CD8-positive, alpha-beta memory T cell (primary cell): ENCODE measurements around the gene EIF2B1. TPM values are rescaled to one million over a fixed set of nuclear protein-coding genes. Genes with fewer than 3 reads are reported as not detected.

Experiments used
- CTCF ChIA-PET: fragments of 350-600 bp; sonication (Branson Sonifier 250); formaldehyde crosslinking; loops from one replicate; lab custom pipeline; 2021; ENCODE audit warnings: antibody characterized with exemption; lab: Charles Lee
- POLR2A ChIA-PET: fragments of 350-600 bp; sonication (Branson Sonifier 250); formaldehyde crosslinking; loops from one replicate; lab custom pipeline; 2021; ENCODE audit warnings: antibody characterized with exemption; lab: Charles Lee
- DNase-seq, 5 donors: peaks; one replicate each; pipeline versions ENCODE4 v3.0.0 to v3.0.0-alpha.2; 2020 to 2022; ENCODE audit warnings: mixed read lengths in 1 of 5
- H3K27ac ChIP-seq: one replicate; pipeline ENCODE4 v1.7.0; 2013; ENCODE audit warnings: low read depth, mild to moderate bottlenecking, low read length, moderate library complexity
- H3K27me3 ChIP-seq: 2 replicates; pipeline ENCODE4 v1.7.0; 2013; ENCODE audit warnings: low read length, mild to moderate bottlenecking; ENCODE audit not compliant: insufficient read depth, poor library complexity, severe bottlenecking
- H3K36me3 ChIP-seq: 2 replicates; pipeline ENCODE4 v1.7.0; 2013; ENCODE audit warnings: mild to moderate bottlenecking, low read length, moderate library complexity; ENCODE audit not compliant: insufficient read depth
- H3K4me1 ChIP-seq: 2 replicates; pipeline ENCODE4 v1.7.0; 2013; ENCODE audit warnings: mild to moderate bottlenecking, low read length, moderate library complexity; ENCODE audit not compliant: insufficient read depth
- H3K4me3 ChIP-seq: 2 replicates; pipeline ENCODE4 v1.7.0; 2013; ENCODE audit warnings: mild to moderate bottlenecking, low read length
- H3K9me3 ChIP-seq: 2 replicates; pipeline ENCODE4 v1.7.0; 2013; ENCODE audit warnings: mild to moderate bottlenecking, low read length
- H3K27ac Mint-ChIP-seq, 8 donors: one replicate each; pipeline ENCODE4 v1.8.0; 2020 to 2021; ENCODE audit warnings: mixed read lengths in 8 of 8, mild to moderate bottlenecking in 6 of 8, inconsistent platforms in 3 of 8, moderate library complexity in 3 of 8
- H3K27me3 Mint-ChIP-seq, 2 donors: one replicate each; pipeline ENCODE4 v1.8.0; 2020 to 2021; ENCODE audit warnings: mixed read lengths in 2 of 2, mild to moderate bottlenecking in 1 of 2, moderate library complexity in 1 of 2
- H3K36me3 Mint-ChIP-seq, 3 donors: one replicate each; pipeline ENCODE4 v1.8.0; 2020 to 2021; ENCODE audit warnings: mixed read lengths in 3 of 3, inconsistent platforms in 1 of 3, mild to moderate bottlenecking in 1 of 3
- H3K4me1 Mint-ChIP-seq, 3 donors: one replicate each; pipeline ENCODE4 v1.8.0; 2020 to 2021; ENCODE audit warnings: mixed read lengths in 3 of 3, inconsistent platforms in 1 of 3, mild to moderate bottlenecking in 1 of 3
- H3K4me3 Mint-ChIP-seq, 7 donors: one replicate each; pipeline ENCODE4 v1.8.0; 2020 to 2021; ENCODE audit warnings: mixed read lengths in 7 of 7, mild to moderate bottlenecking in 6 of 7, moderate library complexity in 4 of 7, inconsistent platforms in 2 of 7
- H3K9me3 Mint-ChIP-seq, 5 donors: one replicate each; pipeline ENCODE4 v1.8.0; 2020 to 2022; ENCODE audit warnings: mixed read lengths in 5 of 5, mild to moderate bottlenecking in 3 of 5, moderate library complexity in 2 of 5, inconsistent platforms in 1 of 5
- polyA plus RNA-seq: library from polyadenylated mRNA; unstranded; fragments of 300-500 nt; fragmentation: Illumina TruSeq; gene quantifications from one replicate; pipeline ENCODE4 v1.2.3, GENCODE V29; 2021
- total RNA-seq, 2 experiments: library from RNA; stranded (reverse); gene quantifications; one replicate each; pipeline ENCODE4 v1.2.3, GENCODE V29; 2021

EIF2B1 gene
- total and polyA plus RNA-seq, 3 experiments from 2014 or later: 61.1 to 99.1 (median 91.3) TPM

DNA sequence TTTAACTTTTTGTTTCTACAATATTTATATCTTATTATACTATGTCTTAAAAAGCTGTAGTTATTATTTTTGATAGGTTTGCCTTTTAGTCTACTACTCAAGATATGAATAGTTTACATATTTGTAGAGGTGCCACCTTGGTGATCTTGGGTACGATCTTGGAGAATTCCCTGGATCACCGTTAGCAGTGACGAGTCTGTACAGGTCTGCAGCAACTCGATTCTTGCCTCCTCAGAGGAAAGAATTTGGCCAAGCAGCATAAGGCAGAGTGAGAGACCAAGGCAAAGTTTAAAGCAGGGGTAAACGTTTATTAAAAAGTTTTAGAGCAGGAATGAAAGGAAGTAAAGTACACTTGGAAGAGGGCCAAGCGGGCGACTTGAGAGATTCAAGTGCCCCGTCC, 34.3 kb upstream of the EIF2B1 start:
- ChIA-PET CTCF (no interaction called here), POLR2A (no interaction called here)
- Mint-ChIP-seq H3K27ac (peak overlapping the region in 2 of 8 donors; percentile 45 to 52), H3K9me3 (no peaks in the 10 kb centered on the region), H3K36me3 (peaks cover 0 to 4% (median 1%) of the 10 kb centered on the region in 3 donors), H3K27me3 (no peaks in the 10 kb centered on the region), H3K4me3 (no peak overlapping the region), H3K4me1 (peaks cover 13 to 17% (median 17%) of the 10 kb centered on the region in 3 donors)
- Histone ChIP-seq H3K36me3 (no peaks in the 10 kb centered on the region), H3K4me3 (no peak overlapping the region), H3K9me3 (no peaks in the 10 kb centered on the region), H3K27ac (no peak overlapping the region), H3K4me1 (peaks cover 10% of the 10 kb centered on the region), H3K27me3 (no peaks in the 10 kb centered on the region)
- DNase-seq: no peak

DNA sequence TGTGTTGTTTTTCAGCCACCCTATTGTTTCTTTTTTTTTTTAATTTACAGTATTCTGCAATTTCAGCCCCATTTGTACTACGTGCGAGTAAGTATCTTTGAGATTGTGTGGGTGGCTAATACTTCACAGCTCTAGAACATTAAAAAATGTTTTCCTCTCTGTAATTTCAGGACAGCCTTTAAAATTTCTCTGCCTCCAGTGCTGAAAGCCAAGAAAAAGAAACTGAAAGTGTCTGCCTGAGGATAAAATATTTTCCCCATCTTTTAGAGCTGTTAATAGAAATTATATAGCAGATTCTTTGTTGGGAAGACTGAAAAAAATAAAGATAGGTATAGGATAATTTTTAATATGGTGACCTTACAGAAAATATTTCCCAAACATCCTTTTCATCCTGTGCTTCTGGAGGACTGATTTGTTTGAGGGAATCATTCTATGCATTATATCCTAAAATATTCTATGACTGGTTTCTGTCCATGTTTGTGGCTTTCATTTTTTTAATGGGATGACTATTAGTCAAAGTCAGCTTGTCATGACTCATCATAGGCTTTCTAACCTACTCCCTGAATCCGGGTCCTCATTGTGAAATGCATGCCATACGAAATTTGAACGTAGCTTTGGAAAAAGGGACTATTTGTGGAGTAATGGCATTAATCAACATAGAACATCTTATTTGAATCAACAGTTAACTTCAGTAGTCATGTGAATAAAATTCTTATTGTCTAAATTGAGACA, 26.7 kb upstream of the EIF2B1 start:
- H3K27ac Mint-ChIP-seq: peak overlapping the region; percentile 42 to 77 (median 70)
- no peaks in the 10 kb centered on the region for H3K4me1 ChIP-seq
- H3K4me3 ChIP-seq: no peak overlapping the region
- H3K36me3 ChIP-seq: peaks cover 15% of the 10 kb centered on the region
- ChIA-PET CTCF (no interaction called here), POLR2A (no interaction called here)
- H3K27me3 Mint-ChIP-seq: no peaks in the 10 kb centered on the region
- H3K4me1 Mint-ChIP-seq: peaks cover 0 to 8% (median 5%) of the 10 kb centered on the region in 3 donors
- no peaks in the 10 kb centered on the region for H3K27me3 ChIP-seq
- H3K27ac ChIP-seq: no peak overlapping the region
- H3K9me3 Mint-ChIP-seq: no peaks in the 10 kb centered on the region
- H3K9me3 ChIP-seq: no peaks in the 10 kb centered on the region
- H3K4me3 Mint-ChIP-seq: peak overlapping the region in 1 of 7 donors; percentile 34
- peaks cover 5 to 47% (median 14%) of the 10 kb centered on the region in 3 donors for H3K36me3 Mint-ChIP-seq
- DNase-seq: no peak

DNA sequence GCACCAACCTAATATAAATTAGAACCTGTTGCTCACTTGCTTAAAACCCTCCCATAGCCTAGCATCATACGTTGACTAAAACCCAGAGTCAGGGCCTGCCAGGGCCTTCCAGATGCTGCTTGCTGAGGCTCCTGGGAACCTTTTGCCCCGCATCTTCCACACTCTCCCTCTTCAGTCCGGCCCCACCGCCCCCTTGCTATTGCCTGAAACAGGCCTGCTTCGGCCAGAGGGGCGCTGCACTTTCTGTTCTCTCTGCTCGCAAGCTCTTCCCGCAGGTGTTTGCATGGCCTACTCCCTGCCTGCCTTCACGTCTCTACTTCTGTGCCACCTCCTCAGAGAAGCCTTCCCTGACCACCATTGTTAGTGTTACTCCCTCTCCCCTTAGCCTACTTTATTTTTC, 23.7 kb upstream of the EIF2B1 start:
- H3K4me1 Mint-ChIP-seq: peaks cover 2 to 8% (median 5%) of the 10 kb centered on the region in 3 donors
- no peaks in the 10 kb centered on the region for H3K9me3 ChIP-seq
- no peak for DNase-seq
- H3K36me3 Mint-ChIP-seq: peaks cover 5 to 65% (median 18%) of the 10 kb centered on the region in 3 donors
- H3K27me3 ChIP-seq: no peaks in the 10 kb centered on the region
- H3K27ac ChIP-seq: no peak overlapping the region
- ChIA-PET POLR2A (no interaction called here), CTCF (no interaction called here)
- peak overlapping the region in 2 of 8 donors; percentile 3 to 78 for H3K27ac Mint-ChIP-seq
- H3K36me3 ChIP-seq: peaks cover 15% of the 10 kb centered on the region
- no peak overlapping the region for H3K4me3 ChIP-seq
- H3K9me3 Mint-ChIP-seq: no peaks in the 10 kb centered on the region
- no peaks in the 10 kb centered on the region for H3K4me1 ChIP-seq
- no peak overlapping the region for H3K4me3 Mint-ChIP-seq
- H3K27me3 Mint-ChIP-seq: no peaks in the 10 kb centered on the region

DNA sequence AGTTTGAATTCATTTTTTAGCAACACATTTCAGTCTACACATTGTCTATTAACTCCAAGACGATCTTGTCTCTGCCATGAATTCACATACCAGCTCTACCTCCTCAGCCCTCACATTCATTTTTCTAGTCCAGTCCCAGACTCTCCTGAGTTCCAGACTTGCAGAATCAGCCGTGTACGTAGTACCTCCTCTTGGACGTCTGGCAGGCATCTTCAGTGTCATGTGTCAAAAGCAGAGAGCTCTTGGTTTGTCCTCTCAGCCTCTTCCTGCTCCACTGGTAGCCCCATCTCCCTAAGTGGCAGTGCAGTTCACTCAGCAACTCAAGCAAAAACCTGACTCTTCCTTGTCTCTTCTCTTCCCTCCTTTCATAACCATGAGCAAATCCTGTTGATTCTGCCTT, 22.9 kb upstream of the EIF2B1 start:
- no peaks in the 10 kb centered on the region for H3K9me3 Mint-ChIP-seq
- peaks cover 2 to 8% (median 5%) of the 10 kb centered on the region in 3 donors for H3K4me1 Mint-ChIP-seq
- H3K9me3 ChIP-seq: no peaks in the 10 kb centered on the region
- peaks cover 9 to 70% (median 21%) of the 10 kb centered on the region in 3 donors for H3K36me3 Mint-ChIP-seq
- no peaks in the 10 kb centered on the region for H3K4me1 ChIP-seq
- H3K27ac ChIP-seq: no peak overlapping the region
- DNase-seq: no peak
- H3K27me3 Mint-ChIP-seq: no peaks in the 10 kb centered on the region
- H3K27me3 ChIP-seq: no peaks in the 10 kb centered on the region
- H3K27ac Mint-ChIP-seq: peak overlapping the region in 1 of 8 donors; percentile 44
- H3K36me3 ChIP-seq: peaks cover 15% of the 10 kb centered on the region
- no peak overlapping the region for H3K4me3 ChIP-seq
- POLR2A ChIA-PET: no interaction called here
- H3K4me3 Mint-ChIP-seq: no peak overlapping the region
- CTCF ChIA-PET: interaction anchor here (1.6 kb wide), 1 partner anchor 12 kb away, joined by 4 read pairs; no protein-coding TSS in a partner anchor

DNA sequence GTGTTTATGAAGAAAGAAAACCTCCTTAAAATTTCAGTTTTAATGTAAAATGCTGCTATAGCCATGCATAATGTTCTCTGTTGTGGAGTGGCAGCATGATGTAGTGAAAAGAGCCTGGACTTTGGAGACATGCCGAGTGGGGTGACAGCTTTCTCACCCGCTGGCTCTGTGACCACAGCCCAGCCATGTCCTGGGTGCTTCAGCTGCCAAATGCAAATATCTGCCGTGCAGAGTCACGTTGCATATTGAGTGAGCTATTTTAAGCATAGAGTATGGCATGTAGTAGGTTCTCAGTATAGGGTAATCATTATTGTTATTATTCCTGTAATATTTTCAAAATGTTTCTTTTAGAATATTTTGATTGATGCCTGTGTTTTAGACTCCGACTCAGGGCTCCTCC, 21.9 kb upstream of the EIF2B1 start:
- Histone ChIP-seq H3K9me3 (no peaks in the 10 kb centered on the region), H3K27ac (no peak overlapping the region), H3K4me3 (no peak overlapping the region), H3K36me3 (peaks cover 15% of the 10 kb centered on the region), H3K4me1 (no peaks in the 10 kb centered on the region), H3K27me3 (no peaks in the 10 kb centered on the region)
- no peaks in the 10 kb centered on the region for H3K27me3 Mint-ChIP-seq
- ChIA-PET POLR2A (no interaction called here), CTCF (interaction anchor here (1.6 kb wide), 1 partner anchor 11 kb away, joined by 4 read pairs; no protein-coding TSS in a partner anchor)
- H3K4me1 Mint-ChIP-seq: peaks cover 2 to 8% (median 5%) of the 10 kb centered on the region in 3 donors
- H3K9me3 Mint-ChIP-seq: no peaks in the 10 kb centered on the region
- H3K4me3 Mint-ChIP-seq: no peak overlapping the region
- H3K27ac Mint-ChIP-seq: no peak overlapping the region
- peaks cover 9 to 74% (median 24%) of the 10 kb centered on the region in 3 donors for H3K36me3 Mint-ChIP-seq
- no peak for DNase-seq

DNA sequence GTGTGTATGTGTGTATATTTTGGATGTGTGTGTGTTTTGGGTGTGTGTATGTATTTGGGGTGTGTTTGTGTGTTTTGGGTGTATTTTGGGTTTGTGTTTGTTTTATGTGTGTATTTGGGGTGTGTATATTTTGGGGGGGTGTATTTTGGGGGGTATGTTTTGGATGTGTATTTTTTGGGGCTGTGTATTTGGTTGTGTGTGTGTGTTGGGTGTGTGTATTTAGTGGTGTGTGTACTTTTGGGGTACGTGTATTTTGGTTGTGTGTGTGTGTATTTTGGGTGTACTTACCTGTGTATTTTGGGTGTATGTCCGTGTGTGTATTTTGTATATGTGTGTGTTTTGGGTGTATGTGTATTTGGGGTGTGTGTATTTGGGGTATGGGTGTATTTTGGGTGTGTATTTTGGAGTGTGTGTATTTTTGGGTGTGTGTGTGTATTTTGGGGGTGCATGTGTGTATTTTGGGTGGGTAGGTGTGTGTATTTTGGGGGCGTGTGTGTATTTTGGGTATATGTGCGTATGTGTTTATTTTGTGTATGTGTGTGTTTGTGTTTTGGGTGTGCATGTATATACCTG, 20.7 kb upstream of the EIF2B1 start:
- POLR2A ChIA-PET: no interaction called here
- H3K36me3 Mint-ChIP-seq: peaks cover 9 to 73% (median 23%) of the 10 kb centered on the region in 3 donors
- H3K4me3 Mint-ChIP-seq: no peak overlapping the region
- no peak overlapping the region for H3K27ac ChIP-seq
- H3K4me1 Mint-ChIP-seq: peaks cover 0 to 2% (median 0%) of the 10 kb centered on the region in 3 donors
- H3K36me3 ChIP-seq: peaks cover 13% of the 10 kb centered on the region
- CTCF ChIA-PET: no interaction called here
- H3K4me3 ChIP-seq: no peak overlapping the region
- H3K27me3 ChIP-seq: no peaks in the 10 kb centered on the region
- no peaks in the 10 kb centered on the region for H3K9me3 ChIP-seq
- no peaks in the 10 kb centered on the region for H3K4me1 ChIP-seq
- no peaks in the 10 kb centered on the region for H3K9me3 Mint-ChIP-seq
- no peak for DNase-seq
- H3K27me3 Mint-ChIP-seq: no peaks in the 10 kb centered on the region
- H3K27ac Mint-ChIP-seq: peak overlapping the region in 1 of 8 donors; percentile 22

DNA sequence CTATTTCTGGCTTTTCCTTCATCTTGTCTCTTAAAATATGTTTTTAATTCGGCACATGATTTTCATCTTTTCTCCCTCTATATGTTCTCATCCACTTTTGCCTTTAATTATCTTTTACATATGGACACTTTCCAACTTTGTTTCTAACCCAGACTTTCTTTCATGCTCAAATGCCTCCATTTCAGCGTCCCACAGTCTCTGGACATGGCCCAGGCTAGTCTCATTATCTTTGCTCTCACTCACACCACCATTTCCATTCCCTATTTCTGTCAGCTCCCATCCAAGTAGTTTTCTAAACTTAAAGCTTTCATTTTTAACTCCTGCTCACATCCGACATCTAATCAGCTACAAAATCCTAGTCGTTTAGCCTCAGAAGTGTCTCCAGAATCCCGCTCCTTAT, 14.9 kb upstream of the EIF2B1 start:
- Mint-ChIP-seq H3K4me1 (peaks cover 0 to 4% (median 1%) of the 10 kb centered on the region in 3 donors), H3K9me3 (no peaks in the 10 kb centered on the region), H3K27me3 (no peaks in the 10 kb centered on the region), H3K4me3 (no peak overlapping the region), H3K27ac (peak overlapping the region in 1 of 8 donors; percentile 67), H3K36me3 (peaks cover 8 to 65% (median 24%) of the 10 kb centered on the region in 3 donors)
- ChIA-PET CTCF (no interaction called here), POLR2A (no interaction called here)
- Histone ChIP-seq H3K4me3 (no peak overlapping the region), H3K9me3 (no peaks in the 10 kb centered on the region), H3K4me1 (no peaks in the 10 kb centered on the region), H3K36me3 (peaks cover 11% of the 10 kb centered on the region), H3K27ac (no peak overlapping the region), H3K27me3 (no peaks in the 10 kb centered on the region)
- no peak for DNase-seq

DNA sequence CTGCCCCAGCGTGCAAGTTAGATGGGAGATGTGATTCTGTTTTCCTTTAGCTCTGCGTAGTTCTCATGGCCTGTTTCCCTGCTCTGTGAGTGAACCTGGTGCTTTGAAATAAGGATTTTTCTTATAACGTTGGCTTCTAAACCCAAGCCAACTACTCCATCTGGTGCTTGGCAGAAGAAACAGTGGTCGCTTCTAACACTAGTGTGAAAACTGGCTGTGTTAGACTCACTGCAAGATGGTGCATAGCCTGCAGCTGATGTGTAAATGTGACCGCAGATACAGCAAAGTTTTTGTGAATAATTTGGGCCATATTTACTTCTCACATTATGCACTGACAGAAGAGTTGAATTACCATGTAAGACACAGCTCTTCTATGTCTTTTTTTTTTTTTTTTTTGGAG, 12.4 kb upstream of the EIF2B1 start:
- CTCF ChIA-PET: no interaction called here
- H3K27me3 Mint-ChIP-seq: no peaks in the 10 kb centered on the region
- H3K36me3 ChIP-seq: peaks cover 16% of the 10 kb centered on the region

More for the DNA sequence above, 12.4 kb upstream of the EIF2B1 start:
- H3K9me3 ChIP-seq: no peaks in the 10 kb centered on the region
- no peak overlapping the region for H3K27ac ChIP-seq
- H3K4me1 Mint-ChIP-seq: peaks cover 0 to 6% (median 1%) of the 10 kb centered on the region in 3 donors
- H3K27me3 ChIP-seq: no peaks in the 10 kb centered on the region
- POLR2A ChIA-PET: interaction anchor here (0.5 to 0.6 kb wide), 2 partner anchors 63 to 146 kb away, joined by 3 to 5 read pairs; no protein-coding TSS in a partner anchor
- no peak for DNase-seq
- no peak overlapping the region for H3K27ac Mint-ChIP-seq
- no peak overlapping the region for H3K4me3 ChIP-seq
- no peaks in the 10 kb centered on the region for H3K9me3 Mint-ChIP-seq
- H3K36me3 Mint-ChIP-seq: peaks cover 4 to 66% (median 18%) of the 10 kb centered on the region in 3 donors
- H3K4me3 Mint-ChIP-seq: no peak overlapping the region
- no peaks in the 10 kb centered on the region for H3K4me1 ChIP-seq
